OCI-M2 (cell line): ENCODE measurements around the gene SRRT.
"Not testable (repeated sequence)": the region's sequence is repeated elsewhere in the genome, so short reads cannot be mapped to it uniquely, and the experiment has no call there.

Experiments used
- DNase-seq: peaks from one replicate; lab custom pipeline; 2025; ENCODE audit not compliant: unreplicated experiment; lab: John Stamatoyannopoulos, UW

SRRT gene

DNA sequence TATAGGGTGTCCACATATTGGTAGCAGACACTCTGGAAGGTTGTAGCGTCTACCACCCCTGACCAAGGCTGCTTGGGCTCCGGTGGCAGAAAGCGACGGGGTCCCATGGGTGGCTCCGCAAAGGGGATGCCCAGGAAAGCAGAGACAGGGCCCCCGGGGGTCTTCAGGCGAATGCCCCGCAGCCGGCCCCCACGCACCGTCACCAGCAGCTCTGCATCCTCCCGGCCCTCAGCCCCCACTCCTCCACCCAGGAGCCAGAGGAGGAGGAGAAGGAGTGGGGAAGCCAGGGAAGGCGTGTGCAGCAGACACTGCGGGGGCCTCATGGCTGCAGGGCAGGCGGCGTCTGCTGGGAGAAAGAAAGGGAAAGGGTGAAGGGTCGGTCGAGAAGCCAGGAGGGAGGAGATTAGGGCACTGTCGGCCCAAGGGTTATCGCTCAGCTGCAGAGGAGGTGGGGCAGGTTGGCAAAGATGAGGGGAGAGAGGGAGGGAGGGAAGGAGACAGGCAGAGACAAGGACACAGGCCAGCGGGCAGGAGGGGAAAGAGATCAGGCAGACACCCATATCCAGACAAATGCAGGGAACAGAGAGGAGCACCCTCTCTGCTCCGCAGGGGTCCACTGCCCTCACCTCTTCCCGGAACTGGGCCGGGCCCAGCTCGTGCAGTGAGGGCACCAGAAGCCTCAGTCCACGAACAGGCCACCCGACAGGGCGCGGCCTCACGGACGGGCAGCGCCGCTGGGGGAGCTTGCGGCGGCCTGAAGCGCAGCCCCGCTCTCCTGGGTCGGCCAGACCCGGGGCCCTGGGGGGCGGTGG lies 19.2 kb downstream of the SRRT start:
- peak; percentile 41 for DNase-seq

GRCh38 chr7:100894860-100895700 lies 20.2 kb downstream of the SRRT start:
- no peak for DNase-seq

DNA sequence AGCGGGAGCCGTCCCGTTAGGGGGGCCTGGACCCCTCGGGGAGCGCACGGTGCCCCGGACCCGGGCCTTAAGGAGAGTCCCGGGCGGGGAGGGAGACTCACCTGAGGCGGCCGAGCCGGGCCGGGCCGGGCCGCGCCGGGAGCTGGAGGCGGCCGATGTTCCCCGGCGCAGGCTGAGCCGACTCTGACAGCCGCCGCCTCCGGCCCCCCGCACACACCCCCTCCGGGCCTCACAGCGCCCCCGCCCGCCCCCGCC lies 20.7 kb downstream of the SRRT start, which contains the start of gene ACHE:
TSS of gene ACHE (minus strand) at position 188 of the 255 bp plus-strand sequence. CDS start 1,656 bp downstream, outside the sequence.
- no peak for DNase-seq

DNA sequence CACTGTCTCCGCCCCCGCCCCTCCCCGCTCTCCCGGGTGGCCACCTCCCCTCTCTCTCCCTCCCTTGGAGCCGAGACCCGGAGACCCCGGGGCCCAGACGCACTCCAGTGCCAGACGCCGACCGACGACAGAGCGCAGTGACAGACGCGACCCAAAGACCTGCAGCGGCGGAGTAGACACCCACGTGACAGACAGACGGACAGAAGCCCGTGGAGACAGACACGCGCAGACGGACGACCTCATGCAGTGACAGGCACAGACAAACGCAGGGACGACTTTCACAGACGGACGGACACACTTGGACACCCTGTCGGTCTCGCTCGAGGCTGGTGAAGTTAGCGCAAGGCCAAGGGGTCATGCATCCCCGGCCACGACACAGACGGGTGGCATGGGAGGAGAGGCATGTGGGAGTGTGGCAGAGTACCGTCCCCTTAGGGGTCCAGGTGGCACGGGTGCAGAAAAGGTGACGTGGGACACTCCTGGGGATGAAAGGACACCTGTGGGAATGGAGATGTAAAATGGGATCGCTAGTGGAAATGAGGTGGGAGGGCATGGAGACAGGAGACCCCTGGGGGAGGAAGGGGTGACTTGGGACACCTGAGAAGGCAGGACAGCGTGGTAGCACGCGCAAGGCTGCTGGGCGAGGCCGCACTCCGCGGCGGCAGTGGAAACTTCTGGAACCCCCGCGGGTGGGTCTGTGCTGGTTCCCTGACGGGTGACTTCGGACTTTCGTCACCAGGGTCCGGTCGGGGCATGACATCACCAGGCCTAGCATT lies 21.2 kb downstream of the SRRT start:
- no peak for DNase-seq

DNA sequence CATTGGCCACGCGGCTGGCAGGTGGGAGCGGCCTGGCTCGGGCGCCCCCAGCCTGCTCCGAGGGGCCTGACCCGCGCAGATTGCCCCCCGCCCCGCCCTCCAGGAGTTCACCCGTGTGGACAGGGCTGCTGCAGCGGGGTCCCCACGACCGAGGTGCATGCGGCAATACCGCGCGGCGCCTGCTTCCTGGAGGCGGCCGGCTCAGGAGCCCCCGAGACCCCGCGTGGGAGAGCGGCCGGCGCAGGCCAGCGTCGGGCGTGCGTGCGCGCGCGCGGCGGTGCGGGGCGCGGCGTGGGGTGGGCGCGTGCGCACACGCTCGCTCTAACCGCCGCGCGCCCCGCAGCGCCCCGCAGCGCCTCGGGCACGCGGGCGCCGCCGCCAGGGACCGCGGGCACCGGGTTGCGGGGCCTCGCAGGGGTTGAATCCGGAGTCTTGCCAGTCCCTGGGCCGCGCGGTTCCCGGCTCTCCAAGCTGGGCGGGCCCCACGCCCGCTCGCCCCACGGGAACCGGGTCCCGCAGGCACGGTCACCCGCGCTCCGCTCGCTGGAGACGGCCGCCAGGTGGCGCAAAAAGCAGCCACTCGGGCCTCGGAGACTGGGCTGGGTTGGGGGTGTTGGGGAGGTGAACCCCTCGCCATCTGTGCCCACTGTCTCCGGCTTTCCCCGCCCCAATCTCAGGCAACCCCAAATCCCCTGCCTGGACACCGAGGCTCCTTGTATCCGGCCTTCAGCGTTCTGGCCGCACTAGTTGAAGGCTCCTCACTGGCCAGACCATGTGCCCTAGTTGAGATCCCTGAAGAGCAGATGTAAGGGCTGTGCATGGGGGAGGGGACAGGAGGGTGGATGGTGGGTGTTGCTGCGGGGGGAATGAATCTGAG lies 22.1 kb downstream of the SRRT start:
- DNase-seq = no peak

GRCh38 chr7:100897772-100898454 lies 23.0 kb downstream of the SRRT start:
- DNase-seq = no peak

DNA sequence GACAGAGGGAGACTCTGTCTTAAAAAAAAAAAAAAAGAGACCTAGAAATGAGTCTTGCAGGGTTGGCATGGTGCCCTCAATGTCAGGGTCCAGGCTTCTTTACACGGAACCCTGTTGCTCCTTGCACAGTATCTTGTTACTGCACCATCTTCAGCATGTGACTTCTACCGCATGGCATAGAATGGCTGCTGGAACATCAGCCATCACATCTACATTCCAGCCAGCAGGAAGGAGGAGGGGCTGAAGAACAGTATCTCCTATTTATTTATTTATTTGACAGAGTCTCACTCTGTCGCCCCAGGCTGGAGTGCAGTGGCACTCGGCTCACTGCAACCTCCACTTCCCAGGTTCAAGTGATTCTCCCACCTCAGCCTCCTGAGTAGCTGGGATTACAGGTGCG lies 24.5 kb downstream of the SRRT start:
- DNase-seq = no peak

DNA sequence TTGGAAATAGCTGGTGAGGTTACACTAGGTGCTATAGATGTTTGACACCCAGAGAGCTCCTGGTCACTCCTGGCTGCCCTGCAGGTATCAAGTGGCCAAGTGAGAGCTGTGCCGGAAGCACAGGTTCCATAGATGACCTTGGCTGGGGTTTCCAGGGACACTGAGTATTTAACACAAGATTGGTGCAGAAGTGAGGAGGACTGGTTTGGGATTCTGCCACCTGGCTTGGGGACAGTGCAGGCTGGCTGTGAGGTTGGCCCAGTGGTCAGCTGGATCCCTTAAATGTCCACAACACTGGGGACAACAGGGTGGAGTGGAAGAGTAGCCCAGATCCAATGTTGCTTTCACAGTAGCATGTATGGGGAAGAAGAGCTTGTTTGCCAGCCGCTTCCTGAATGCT lies 26.1 kb downstream of the SRRT start:
- no peak for DNase-seq

GRCh38 chr7:100901921-100902332 lies 27.0 kb downstream of the SRRT start:
- no peak for DNase-seq

GRCh38 chr7:100902638-100903037 lies 27.7 kb downstream of the SRRT start:
- no peak for DNase-seq

DNA sequence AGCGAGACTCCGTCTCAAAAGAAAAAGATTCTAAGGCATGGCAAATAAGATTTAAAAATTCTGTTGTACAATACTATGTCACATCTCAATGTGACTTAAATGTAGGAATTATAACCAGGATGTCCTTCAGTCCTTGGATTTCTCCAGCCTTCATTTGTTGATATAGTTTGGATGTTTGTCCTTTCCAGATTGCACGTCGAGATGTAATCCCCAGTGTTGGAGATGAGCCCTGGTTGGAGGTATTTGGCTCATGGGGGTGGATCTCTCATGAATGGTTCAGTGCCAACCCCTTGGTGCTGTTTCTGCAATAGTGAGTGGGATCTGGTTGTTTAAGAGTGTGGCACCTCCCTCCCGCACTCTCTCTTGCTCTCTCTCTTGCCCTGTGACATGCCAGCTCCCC lies 33.6 kb downstream of the SRRT start:
- no peak for DNase-seq

GRCh38 chr7:100910443-100910842 lies 35.5 kb downstream of the SRRT start:
- not testable (repeated sequence) for DNase-seq

- DNase-seq = no peak
These were observed 36.6 kb downstream of the SRRT start for GRCh38 chr7:100911484-100911883.

- DNase-seq = no peak
These were observed 39.4 kb downstream of the SRRT start for GRCh38 chr7:100914208-100914878.

- DNase-seq = no peak
These were observed 40.1 kb downstream of the SRRT start for GRCh38 chr7:100914879-100915447.

GRCh38 chr7:100919335-100919734 lies 44.4 kb downstream of the SRRT start:
- not testable (repeated sequence) for DNase-seq

GRCh38 chr7:100919779-100920437 lies 45.0 kb downstream of the SRRT start:
- not testable (repeated sequence) for DNase-seq

DNA sequence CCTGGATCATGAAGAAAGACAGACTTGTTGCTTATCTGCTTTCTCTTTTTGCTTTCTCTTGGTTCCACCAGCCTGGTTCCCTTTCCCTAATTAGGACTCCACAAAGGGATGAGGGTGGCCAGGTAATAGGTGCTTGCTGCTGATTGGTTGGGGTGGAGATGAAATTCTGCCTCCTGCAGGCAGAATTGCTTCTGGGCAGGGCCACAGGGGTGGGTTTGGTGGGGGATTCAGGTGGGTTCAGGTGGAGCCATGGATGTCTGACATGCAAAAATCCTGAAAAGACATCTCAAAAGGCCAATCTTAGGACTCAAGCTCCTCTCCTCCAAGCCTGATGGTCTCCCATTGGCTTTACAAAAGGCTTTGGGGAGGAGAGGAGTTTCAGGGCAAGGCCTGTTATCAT lies 46.1 kb downstream of the SRRT start:
- DNase-seq = no peak

GRCh38 chr7:100923616-100924015 lies 48.7 kb downstream of the SRRT start:
- DNase-seq = not testable (repeated sequence)
